Colonic mucosa (tissue), 4 donors: Measurements from ENCODE around the gene PDE9A. TPM values are rescaled to one million over a fixed set of nuclear protein-coding genes. Genes with fewer than 3 reads are reported as not detected.
"Not testable (repeated sequence)": the region's sequence is repeated elsewhere in the genome, so short reads cannot be mapped to it uniquely, and the experiment has no call there.

Experiments used
- DNase-seq: peaks from one replicate; pipeline ENCODE4 v3.0.0-alpha.2; 2020
- H3K27ac ChIP-seq: fragments of 200-600 bp; one replicate; pipeline ENCODE4 v1.8.0; 2021
- H3K27me3 ChIP-seq: fragments of 200-600 bp; one replicate; pipeline ENCODE4 v1.8.0; 2021
- H3K36me3 ChIP-seq: fragments of 200-600 bp; one replicate; pipeline ENCODE4 v1.8.0; 2021
- H3K4me1 ChIP-seq: fragments of 200-600 bp; one replicate; pipeline ENCODE4 v1.8.0; 2021; ENCODE audit warnings: mild to moderate bottlenecking
- H3K4me3 ChIP-seq: fragments of 200-600 bp; one replicate; pipeline ENCODE4 v1.8.0; 2021
- H3K9ac ChIP-seq, 2 donors: one replicate each; pipeline ENCODE4 v1.7.0; 2013; ENCODE audit warnings: control low read depth in 2 of 2, low read depth in 2 of 2, low read length in 2 of 2
- H3K9me3 ChIP-seq: fragments of 200-600 bp; one replicate; pipeline ENCODE4 v1.8.0; 2021
- intact Hi-C: fragments of 100-400 bp; cut with DNase I; formaldehyde crosslinking; loops from one replicate; pipeline ENCODE4 v1.14.1; 2022
- total RNA-seq, 2 donors: library from RNA; stranded (reverse); fragmentation: NEBNext Ultra II Directional in 1 of 2; extraction: Animal tissue kit (Norgen Biotek cat#: 25700) in 1 of 2; gene quantifications; one replicate each; pipeline ENCODE4 v1.2.1, GENCODE V29; 2021
- TF ChIP-seq, protein P1 (sequence below): fragments of 200-600 bp; IDR thresholded peaks from one replicate; pipeline ENCODE4 v1.8.0; 2022; ENCODE audit warnings: antibody characterized with exemption, mild to moderate bottlenecking
- donor health status: healthy.
- donor health status: DM: no; HTN: no; CAD: no.
- donor health status: DM: no; HTN: no; CAD: no.

PDE9A gene
- total RNA-seq, 2 donors from 2014 or later: 37.5 to 56.0 TPM

DNA sequence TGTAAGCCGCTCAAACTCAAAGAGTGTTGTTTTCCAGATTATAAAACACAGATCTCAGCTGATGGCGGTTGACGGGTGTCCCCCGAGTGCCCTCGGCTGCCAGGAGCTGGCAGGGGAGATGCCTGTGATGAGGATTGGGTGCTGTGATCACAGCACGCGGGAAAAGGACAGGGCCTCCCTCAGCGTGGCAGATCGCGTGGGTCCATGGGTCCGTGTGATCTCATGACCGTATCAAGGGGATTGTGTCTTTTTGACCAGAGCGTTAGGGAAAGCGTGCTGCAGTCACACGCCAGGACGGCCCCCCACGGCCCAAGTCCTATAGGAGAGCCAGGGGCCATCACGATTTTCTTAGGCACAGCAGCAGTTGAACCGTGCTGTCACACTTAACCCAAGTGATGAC is 51.9 kb downstream of the PDE9A start:
- Histone ChIP-seq H3K27me3 (no peaks in the 10 kb centered on the region), H3K9ac (no peak overlapping the region), H3K4me3 (no peak overlapping the region), H3K4me1 (no peaks in the 10 kb centered on the region), H3K36me3 (no peaks in the 10 kb centered on the region), H3K9me3 (no peaks in the 10 kb centered on the region), H3K27ac (no peak overlapping the region)
- intact Hi-C loops: no loop called here
- no peak for DNase-seq
- TF ChIP-seq, protein P1, sequence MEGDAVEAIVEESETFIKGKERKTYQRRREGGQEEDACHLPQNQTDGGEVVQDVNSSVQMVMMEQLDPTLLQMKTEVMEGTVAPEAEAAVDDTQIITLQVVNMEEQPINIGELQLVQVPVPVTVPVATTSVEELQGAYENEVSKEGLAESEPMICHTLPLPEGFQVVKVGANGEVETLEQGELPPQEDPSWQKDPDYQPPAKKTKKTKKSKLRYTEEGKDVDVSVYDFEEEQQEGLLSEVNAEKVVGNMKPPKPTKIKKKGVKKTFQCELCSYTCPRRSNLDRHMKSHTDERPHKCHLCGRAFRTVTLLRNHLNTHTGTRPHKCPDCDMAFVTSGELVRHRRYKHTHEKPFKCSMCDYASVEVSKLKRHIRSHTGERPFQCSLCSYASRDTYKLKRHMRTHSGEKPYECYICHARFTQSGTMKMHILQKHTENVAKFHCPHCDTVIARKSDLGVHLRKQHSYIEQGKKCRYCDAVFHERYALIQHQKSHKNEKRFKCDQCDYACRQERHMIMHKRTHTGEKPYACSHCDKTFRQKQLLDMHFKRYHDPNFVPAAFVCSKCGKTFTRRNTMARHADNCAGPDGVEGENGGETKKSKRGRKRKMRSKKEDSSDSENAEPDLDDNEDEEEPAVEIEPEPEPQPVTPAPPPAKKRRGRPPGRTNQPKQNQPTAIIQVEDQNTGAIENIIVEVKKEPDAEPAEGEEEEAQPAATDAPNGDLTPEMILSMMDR: no peak

DNA sequence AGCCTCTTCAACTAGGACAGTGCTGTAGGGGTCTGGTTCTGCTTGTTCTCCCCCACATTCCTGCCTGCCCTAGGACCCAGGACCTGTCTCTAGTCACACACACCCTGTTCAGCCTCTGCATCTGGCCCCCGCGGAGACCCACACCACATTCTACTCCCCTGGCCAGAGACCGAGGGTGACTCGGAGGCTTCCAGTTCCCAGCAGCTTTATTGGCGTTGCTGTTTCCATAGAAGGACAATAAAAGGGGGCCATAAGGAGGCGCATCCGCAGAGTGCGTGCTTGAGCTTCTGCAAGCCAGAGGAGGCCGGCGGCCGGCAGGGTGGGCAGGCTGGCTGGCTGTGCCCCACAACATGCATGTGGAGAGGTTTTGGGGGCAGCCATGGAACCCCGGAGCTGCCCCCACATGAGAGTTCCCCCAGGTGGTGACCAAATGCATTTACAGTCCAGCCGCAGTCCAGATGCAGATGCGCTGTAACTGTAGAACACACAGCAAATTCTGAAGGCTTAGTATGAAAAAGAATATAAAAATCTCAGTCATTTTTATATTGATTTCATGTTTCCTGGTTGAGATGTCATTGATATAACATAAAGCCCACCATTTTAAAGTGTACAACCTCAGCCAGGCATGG is 52.4 kb downstream of the PDE9A start:
- DNase-seq: no peak
- Histone ChIP-seq H3K27ac (no peak overlapping the region), H3K36me3 (no peaks in the 10 kb centered on the region), H3K4me3 (no peak overlapping the region), H3K9me3 (no peaks in the 10 kb centered on the region), H3K9ac (no peak overlapping the region), H3K4me1 (no peaks in the 10 kb centered on the region), H3K27me3 (no peaks in the 10 kb centered on the region)
- intact Hi-C loops: no loop called here
- TF ChIP-seq, protein P1: no peak

DNA sequence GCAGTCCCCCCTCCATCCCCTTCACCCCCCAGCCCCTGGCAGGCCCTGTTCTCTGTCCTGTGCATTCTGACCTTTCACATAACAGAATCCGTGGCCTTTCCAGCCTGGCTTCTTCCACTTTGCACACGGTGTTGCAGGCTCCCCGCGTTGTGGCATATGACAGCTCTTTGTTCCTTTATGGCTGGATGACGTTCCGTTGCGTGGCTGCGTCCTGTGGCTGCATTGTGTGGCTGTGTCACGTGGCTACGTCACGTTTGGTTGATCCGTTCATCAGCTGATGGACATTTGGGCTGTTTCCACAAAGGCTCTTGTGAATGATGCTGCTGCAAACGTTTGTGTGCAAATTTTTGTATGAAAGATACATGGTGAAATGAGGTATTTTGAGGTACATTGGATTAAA is 53.3 kb downstream of the PDE9A start:
- Histone ChIP-seq H3K36me3 (no peaks in the 10 kb centered on the region), H3K4me1 (no peaks in the 10 kb centered on the region), H3K9me3 (no peaks in the 10 kb centered on the region), H3K27me3 (no peaks in the 10 kb centered on the region), H3K4me3 (no peak overlapping the region), H3K27ac (no peak overlapping the region), H3K9ac (no peak overlapping the region)
- intact Hi-C loops: no loop called here
- no peak for DNase-seq
- TF ChIP-seq, protein P1: no peak

DNA sequence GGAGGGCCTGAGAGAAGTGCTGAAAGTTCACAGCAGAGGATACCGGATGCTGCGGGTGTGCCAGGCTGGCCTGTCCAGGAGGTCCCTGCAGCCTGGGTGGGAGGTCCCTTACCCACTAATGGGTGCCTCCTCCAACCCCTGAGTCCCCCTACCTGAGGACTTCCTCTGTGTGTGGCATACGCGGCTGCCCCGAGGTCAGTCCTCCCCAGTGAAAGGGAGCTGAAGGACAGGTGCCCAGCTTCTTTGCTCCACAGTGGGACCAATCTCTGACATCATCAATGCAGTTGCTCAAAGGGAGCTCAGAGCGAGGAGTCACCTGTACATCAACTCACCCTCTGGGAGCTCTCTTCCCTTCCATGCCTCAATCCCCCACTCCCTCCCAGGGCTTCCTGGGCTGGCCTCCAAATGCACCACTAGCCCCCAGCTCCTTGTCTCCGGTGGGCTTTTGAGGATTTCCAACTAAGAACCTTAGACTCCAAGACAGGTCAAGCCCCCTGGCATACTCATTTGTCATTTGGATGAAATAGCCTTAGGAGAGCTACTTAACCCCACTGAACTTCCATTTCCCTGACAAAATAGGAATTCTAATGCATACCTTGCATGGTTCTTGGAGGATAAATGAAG is 53.9 kb downstream of the PDE9A start:
- H3K27me3 ChIP-seq: no peaks in the 10 kb centered on the region
- TF ChIP-seq, protein P1: no peak
- H3K36me3 ChIP-seq: no peaks in the 10 kb centered on the region
- H3K9me3 ChIP-seq: no peaks in the 10 kb centered on the region
- no peak overlapping the region for H3K4me3 ChIP-seq
- H3K27ac ChIP-seq: no peak overlapping the region
- DNase-seq: no peak
- intact Hi-C loops: no loop called here
- no peaks in the 10 kb centered on the region for H3K4me1 ChIP-seq
- H3K9ac ChIP-seq: no peak overlapping the region

DNA sequence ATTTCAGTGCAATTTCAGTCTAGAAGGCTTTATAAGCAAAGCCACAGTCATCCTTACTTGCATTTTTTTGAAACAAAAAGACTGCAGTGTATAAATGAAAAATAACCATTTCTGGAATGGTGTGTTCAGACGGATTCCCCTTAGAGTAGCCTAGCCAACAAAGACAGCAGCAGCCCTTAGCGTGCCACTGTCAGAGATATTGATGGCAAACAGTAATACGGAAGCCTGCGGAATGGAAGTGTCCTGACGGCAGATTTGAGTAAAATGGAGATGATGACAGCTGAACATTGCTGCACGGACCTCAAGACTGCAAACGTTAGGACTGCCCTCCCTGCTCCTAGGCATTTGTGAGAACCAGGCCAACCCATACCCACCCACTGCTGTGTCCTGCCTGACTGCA is 54.7 kb downstream of the PDE9A start:
- intact Hi-C loops: no loop called here
- DNase-seq: no peak
- TF ChIP-seq, protein P1: no peak

DNA sequence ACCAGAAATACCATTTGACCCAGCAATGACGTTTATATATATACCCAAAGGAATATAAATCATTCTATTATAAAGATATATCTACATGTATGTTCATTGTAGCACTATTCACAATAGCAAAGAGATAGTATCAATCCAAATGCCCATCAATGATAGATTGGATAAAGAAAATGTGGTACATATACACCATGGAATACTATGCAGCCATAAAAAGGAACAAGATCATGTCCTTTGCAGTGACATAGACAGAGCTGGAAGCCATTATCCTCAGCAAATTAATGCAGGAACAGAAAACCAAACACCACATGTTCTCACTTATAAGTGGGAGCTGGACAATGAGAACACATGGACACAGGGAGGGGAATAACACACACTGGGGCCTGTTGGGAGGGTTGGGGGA is 55.5 kb downstream of the PDE9A start:
- H3K27ac ChIP-seq, H3K36me3 ChIP-seq, H3K4me3 ChIP-seq, intact Hi-C loops, H3K4me1 ChIP-seq, H3K9me3 ChIP-seq, H3K27me3 ChIP-seq, H3K9ac ChIP-seq, DNase-seq: not testable (repeated sequence)

More for the DNA sequence above, 54.7 kb downstream of the PDE9A start:
- Histone ChIP-seq H3K4me1 (no peaks in the 10 kb centered on the region), H3K27ac (no peak overlapping the region), H3K9me3 (no peaks in the 10 kb centered on the region), H3K36me3 (no peaks in the 10 kb centered on the region), H3K4me3 (no peak overlapping the region), H3K9ac (no peak overlapping the region), H3K27me3 (no peaks in the 10 kb centered on the region)
